ENCODE measurements around the gene DUSP22. TPM values are rescaled to one million over a fixed set of nuclear protein-coding genes. Genes with fewer than 3 reads are reported as not detected.

DUSP22 gene
- total and polyA plus RNA-seq, 7 donors = 31.6 to 58.0 (median 49.7) TPM

GRCh38 chr6:301929-302705, 9.8 kb downstream of the DUSP22 start:
- Histone ChIP-seq H3K4me3 (no peak overlapping the region), H3K27me3 (ENCODE audit: insufficient read depth in 3 of 3, low read length in 2 of 3) (no peaks in the 10 kb centered on the region), H3K4me1 (peaks cover 38% of the 10 kb centered on the region), H3K9me3 (no peaks in the 10 kb centered on the region), H3K36me3 (ENCODE audit: insufficient read depth in 1 of 2, low read depth in 1 of 2) (peaks cover 0 to 11% of the 10 kb centered on the region in 2 donors), H3K27ac (no peak overlapping the region)
- intact Hi-C loops (cut with DNase I) = no loop called here
- TF ChIP-seq, protein P1, sequence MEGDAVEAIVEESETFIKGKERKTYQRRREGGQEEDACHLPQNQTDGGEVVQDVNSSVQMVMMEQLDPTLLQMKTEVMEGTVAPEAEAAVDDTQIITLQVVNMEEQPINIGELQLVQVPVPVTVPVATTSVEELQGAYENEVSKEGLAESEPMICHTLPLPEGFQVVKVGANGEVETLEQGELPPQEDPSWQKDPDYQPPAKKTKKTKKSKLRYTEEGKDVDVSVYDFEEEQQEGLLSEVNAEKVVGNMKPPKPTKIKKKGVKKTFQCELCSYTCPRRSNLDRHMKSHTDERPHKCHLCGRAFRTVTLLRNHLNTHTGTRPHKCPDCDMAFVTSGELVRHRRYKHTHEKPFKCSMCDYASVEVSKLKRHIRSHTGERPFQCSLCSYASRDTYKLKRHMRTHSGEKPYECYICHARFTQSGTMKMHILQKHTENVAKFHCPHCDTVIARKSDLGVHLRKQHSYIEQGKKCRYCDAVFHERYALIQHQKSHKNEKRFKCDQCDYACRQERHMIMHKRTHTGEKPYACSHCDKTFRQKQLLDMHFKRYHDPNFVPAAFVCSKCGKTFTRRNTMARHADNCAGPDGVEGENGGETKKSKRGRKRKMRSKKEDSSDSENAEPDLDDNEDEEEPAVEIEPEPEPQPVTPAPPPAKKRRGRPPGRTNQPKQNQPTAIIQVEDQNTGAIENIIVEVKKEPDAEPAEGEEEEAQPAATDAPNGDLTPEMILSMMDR (IDR thresholded peaks at IDR 0.05) = no peak
- no peak for ATAC-seq
- WGBS, 3 donors = 89 to 93% (median 90%) methylated on average over 20 of the region's 20 CpGs
- no peak for DNase-seq

- intact Hi-C loops (cut with DNase I) = no loop called here
- TF ChIP-seq, protein P1 (IDR thresholded peaks at IDR 0.05) = no peak
- WGBS, 3 donors = 91 to 94% (median 91%) methylated on average over 9 of the region's 9 CpGs
- Histone ChIP-seq H3K9me3 (no peaks in the 10 kb centered on the region), H3K4me3 (no peak overlapping the region), H3K27ac (no peak overlapping the region), H3K36me3 (ENCODE audit: insufficient read depth in 1 of 2, low read depth in 1 of 2) (peaks cover 0 to 11% of the 10 kb centered on the region in 2 donors), H3K27me3 (ENCODE audit: insufficient read depth in 3 of 3, low read length in 2 of 3) (no peaks in the 10 kb centered on the region), H3K4me1 (peaks cover 38% of the 10 kb centered on the region)
- ATAC-seq (no peak), DNase-seq (no peak)
These were observed 10.5 kb downstream of the DUSP22 start for GRCh38 chr6:302760-303159.

DNA sequence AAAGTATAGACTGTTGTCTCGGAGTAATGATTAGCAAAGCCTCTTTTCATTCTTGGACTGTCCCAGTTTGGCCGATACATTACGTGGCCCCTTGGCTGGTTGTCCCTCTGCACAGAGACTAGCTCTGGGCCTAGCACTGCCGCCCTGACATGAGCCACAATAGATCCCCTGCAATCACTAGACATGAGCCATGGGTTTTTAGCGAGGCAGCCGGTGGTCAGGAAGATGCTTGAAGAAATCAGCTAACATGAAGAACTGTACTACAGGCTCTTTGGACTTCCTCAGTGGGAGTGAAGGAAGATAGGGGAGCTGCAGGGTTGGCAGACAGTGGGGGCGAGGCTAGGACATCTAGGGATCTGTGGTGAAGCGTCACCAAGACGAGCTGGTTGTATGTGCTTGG, 11.0 kb downstream of the DUSP22 start:
- H3K27me3 ChIP-seq (ENCODE audit: insufficient read depth in 3 of 3, low read length in 2 of 3) = no peaks in the 10 kb centered on the region
- intact Hi-C loops (cut with DNase I) = no loop called here
- H3K36me3 ChIP-seq (ENCODE audit: insufficient read depth in 1 of 2, low read depth in 1 of 2) = peaks cover 0 to 11% of the 10 kb centered on the region in 2 donors
- no peak overlapping the region for H3K4me3 ChIP-seq
- ATAC-seq (no peak), DNase-seq (no peak)
- H3K4me1 ChIP-seq = peaks cover 36% of the 10 kb centered on the region
- no peak overlapping the region for H3K27ac ChIP-seq
- no peaks in the 10 kb centered on the region for H3K9me3 ChIP-seq
- 92 to 93% (median 93%) methylated on average over 9 of the region's 9 CpGs for WGBS, 3 donors
- TF ChIP-seq, protein P1 (IDR thresholded peaks at IDR 0.05) = no peak

DNA sequence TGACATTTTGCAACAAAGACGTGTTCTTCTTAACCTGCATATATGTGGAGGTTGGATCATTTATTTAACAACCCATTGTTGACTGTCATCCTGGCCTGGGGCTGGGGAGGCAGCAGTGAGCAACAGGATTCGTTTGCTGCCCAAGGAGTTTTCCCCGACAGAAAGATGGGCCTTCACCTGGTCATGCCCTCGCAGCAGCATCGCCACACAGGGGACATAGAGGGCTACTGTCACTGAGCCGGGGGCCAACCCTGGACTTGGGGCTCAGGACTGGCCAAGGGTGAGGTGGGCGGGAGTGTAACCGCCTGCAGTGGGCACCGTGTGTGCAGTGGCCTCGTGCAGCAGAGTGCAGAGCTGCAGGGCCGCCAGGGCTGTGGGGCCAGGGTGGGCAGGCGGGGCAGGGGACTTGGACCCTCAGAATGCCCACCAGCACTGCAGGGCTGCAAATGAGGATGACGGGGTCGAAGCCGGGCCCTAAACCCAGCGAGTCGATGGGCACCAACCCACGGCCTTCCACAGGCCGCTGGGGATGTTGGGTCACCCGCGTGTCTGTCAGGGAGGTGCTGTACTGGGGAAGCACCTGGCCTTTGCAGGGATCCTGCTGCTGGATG, 11.8 kb downstream of the DUSP22 start:
- ATAC-seq (no peak), DNase-seq (no peak)
- Histone ChIP-seq H3K4me3 (no peak overlapping the region), H3K27me3 (ENCODE audit: insufficient read depth in 3 of 3, low read length in 2 of 3) (no peaks in the 10 kb centered on the region), H3K4me1 (peaks cover 33% of the 10 kb centered on the region), H3K36me3 (ENCODE audit: insufficient read depth in 1 of 2, low read depth in 1 of 2) (peaks cover 0 to 11% of the 10 kb centered on the region in 2 donors), H3K27ac (no peak overlapping the region), H3K9me3 (no peaks in the 10 kb centered on the region)
- TF ChIP-seq, protein P1 (IDR thresholded peaks at IDR 0.05) = no peak
- intact Hi-C loops (cut with DNase I) = no loop called here
- WGBS, 3 donors = 88 to 90% (median 90%) methylated on average over 21 of the region's 21 CpGs

Measured in psoas muscle (tissue), 8 donors.